CD4-positive, alpha-beta T cell treated with Interleukin-15 for 4 hours (primary cell): ENCODE results near the gene CARD19.
A peak's percentile ranks its signal among the peaks of the same experiment; 100 is the strongest.

Experiments used
- DNase-seq: peaks from one replicate; pipeline ENCODE4 v3.0.0-alpha.2; 2020; ENCODE audit warnings: low spot score

CARD19 gene

DNA sequence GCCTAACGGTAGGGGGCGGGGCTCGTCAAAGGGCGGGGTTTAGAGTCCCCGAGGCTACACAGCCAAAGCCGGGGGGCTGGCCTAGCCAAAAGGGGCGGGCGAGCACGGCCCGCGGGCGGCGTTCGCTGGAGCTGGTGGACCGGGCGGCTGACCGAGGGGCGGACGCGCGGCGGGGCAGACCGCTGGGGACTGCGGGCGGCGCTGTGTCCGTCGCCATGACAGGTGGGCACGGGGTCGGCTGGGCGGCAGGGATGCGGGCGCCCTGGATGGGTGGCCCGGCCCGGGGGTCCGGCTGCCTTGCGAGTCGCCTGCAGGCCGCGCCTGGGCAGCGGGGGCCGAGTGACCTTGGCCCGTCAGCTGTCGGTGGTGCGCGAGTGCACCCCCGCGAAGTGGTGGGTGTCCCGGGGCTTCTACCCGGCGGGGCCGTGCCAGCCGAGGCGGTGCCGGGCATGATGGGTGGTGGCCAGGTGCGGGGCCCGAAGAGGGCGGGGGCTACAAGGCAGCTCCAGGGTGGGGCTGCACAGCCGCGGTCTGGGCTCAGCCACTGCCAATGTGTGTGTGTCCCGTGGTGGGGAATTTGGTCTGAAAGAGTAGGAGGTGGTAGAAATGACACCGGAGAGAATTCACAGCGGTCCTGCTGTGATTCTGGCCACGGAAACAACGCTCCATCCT lies at the start of gene CARD19:
TSS of gene CARD19 (plus strand) at position 87 of the 672 bp plus-strand sequence. CDS start at position 216, 129 bp downstream.
- peak; percentile 37 for DNase-seq

DNA sequence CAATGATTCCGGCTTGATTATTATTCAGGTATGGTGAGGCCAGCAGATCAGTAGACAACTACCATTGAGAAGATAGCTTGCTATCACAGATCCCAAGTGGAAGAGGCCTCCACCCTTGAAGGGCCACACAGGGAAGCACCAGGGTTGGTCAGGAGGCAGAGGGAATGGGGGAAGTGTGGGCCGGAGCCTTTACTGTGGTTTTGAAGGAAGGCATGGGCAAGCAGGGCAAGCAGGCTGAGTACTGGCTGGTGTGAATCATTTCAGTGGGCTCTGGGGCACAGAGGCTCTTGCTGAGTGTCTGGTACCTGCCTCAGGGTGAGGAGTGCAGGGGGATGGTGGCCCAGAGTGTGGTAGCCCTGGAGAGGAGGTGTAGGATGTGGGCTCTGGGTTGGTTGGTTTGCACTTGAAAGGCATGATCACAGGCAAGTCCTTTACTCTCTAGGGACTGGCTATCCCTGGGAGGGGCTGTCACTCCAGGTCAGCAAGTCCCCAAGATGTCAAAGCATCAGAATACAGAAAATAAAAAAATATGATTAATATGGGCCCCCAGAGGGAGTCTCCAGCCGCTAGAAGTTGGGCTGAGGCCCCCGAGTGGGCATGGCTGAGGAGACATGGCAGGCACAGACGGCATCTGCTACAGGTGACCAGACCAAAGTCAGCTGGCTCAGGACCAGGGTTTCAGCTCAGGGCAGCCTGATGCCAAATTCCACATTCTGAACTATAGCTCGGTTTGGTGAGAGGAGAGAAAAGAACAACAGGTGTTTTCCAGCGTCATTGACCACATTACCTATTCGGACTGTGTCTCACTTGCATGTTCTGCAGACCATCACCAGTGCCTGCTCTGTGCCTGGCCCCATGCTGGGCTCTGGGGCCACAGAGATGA lies 47.2 kb upstream of the CARD19 start:
- no peak for DNase-seq

- DNase-seq = no peak
These were observed 46.5 kb upstream of the CARD19 start for GRCh38 chr9:93049491-93049890.

DNA sequence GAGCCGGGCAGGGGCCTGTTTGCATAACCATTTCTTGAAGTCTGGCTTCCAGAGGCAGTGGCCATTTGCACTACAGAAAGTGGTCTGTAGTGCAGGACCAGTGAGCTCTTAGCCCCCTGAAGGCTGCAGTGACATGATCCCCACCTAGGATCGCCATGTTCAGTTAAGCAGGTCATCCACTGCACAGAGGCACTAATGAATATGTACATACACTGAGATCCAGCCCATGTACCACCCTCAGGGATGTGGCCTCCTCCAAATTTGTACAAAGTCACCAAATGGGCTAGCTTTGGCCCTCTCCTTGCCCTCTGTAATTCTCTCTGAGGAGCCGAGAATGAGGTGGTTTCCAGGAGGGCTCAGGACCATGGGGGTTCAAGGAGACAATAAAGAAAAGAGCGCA lies 45.8 kb upstream of the CARD19 start:
- no peak for DNase-seq

- no peak for DNase-seq
These were observed 44.3 kb upstream of the CARD19 start for GRCh38 chr9:93051680-93052089.

DNA sequence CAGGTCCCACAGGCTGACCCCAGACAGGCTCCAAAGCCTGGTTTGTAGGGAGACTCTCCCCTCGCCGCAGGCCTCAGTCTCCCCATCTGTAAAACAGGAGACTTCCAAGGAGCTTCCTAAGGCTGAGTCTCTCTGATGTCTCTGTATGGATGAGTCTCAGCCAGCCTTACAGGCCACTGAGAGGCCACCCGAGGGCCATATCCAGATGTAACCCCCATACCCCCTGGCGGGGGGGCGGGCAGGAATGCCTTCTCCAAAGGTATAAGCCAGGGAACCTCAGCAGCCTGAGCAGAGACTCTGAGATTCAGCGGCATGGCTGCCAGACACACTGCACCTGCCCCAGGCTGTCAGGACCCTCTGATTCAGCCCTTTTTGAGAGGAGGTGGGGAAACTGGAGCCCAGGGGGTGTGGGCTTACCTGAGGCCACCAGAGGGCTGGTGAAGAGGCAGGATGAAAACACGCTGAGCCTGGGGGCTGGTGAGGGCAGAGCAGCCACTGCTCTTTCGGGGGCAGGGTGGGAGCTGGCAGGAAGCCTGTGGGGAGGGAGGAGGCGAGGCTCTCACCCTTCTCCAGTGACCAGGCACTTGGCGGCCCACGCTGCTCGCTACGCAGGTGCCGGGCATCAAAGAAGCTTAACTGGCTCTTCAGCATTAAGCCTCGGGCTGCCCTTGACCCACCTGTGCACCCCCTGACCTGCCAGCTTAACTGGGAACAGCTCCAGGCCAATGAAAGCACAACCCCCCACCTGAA lies 43.1 kb upstream of the CARD19 start:
- no peak for DNase-seq

GRCh38 chr9:93053781-93054331 lies 42.2 kb upstream of the CARD19 start:
- DNase-seq = no peak

GRCh38 chr9:93054758-93055704 lies 41.0 kb upstream of the CARD19 start:
- no peak for DNase-seq

DNA sequence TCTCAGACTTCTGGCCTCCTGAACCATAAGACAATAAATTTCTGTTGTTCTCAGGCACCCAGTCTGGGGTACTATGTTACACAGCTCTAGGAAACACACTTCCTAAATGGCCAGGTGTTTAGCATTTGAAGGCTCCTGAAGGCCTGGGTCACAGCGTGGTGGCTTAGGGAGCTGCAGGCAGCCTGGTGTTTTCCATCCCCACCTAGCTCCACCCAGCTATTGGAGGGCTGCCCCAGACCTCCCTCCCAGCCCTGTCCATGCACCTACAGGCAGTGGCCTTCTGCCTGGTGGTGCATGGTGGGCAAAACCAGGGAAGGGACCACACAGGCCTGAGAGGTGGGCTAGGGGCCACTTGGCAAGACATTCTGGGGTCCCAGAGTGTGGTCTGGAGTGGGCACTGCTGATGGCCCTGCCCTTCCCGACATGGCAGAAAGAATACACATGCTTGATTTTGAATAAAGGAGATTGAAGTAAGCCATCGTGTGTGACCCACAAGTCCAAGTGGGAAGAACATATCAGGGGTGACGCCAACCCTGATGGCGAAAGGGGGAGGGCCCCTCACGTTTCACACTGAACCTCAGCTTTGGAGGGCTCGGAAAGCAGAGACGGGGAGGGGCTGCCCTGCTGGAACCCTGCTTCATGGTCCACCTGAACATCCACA lies 38.8 kb upstream of the CARD19 start:
- DNase-seq = no peak

DNA sequence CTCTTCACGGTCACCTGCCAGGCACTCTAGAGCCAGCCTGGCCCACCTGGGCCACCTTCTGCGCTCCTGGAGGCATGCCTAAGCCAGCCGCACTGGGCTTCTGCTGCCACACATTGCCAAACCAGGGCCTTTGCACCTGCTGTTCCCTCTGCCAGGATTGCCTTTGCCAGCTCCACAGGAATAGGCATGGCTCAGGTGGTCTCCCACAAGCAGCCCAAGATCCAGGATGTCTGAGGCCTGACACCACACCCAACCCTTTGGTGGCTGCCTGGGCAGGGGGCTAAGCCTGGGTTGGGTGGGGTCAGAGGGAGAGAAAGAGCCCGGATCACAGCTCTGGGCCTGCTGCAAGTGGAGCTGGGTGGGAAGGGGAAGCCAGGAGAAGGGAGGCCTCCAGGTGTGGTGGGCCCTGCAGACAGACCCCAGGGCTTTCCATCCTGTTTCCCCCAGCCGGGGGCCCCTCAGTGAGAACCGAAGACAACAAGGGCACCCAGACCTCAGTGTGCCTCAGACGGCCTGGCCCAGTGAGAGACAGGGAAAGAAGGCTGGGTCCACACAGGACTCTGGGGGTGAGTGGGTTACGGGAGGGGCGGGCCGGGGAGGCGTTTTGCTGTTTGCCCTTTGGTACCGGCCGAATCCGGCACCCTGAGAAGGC lies 38.2 kb upstream of the CARD19 start:
- DNase-seq = no peak

- DNase-seq = peak; percentile 63
These were observed 37.5 kb upstream of the CARD19 start, which contains the start of gene SUSD3 for GRCh38 chr9:93058355-93059010. SUSD3 (plus strand) TSS chr9:93058701; CDS start chr9:93058743, 42 bp downstream.

GRCh38 chr9:93059011-93059714 lies 36.9 kb upstream of the CARD19 start:
- DNase-seq = no peak

DNA sequence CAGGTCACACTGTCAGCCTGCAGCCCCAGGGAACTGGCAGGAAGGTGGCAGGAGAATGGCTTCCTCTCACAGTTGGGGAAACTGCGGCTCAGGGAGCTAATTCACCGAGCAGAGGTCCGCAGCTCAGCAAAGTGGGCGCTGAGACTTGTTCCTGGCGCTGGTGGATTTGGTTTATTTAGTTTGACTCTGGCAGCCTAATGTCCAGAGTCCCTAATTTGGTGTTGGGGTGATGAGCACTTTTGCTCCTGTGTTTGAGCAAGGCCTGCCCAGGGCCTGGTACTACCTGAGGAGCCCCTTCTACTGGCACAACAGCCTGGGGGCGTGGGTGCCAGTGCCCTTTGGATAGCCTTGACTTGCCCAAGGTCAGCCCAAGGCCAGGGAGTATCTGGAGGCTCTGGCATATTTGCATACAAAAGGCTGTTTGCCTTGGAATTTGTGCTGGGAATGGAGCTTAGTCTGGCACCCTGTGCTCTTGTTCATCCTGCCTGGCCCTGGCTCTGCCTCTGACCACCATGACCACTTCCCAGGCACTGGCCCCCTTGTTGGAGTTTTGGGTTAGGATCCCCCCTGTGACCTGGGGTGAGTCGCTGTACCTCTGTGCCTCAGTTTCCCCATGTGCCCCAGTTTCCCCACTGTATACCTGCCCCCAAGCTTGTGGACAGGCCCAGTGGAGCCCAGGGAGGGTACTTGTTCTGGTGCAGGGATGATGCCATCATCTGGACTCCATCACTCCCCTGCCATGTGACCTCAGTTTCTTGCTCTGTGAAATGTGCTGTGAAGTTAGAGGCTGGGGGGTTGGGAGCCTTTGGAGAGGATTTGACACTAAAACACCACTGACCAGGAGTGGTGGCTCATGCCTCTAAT lies 36.1 kb upstream of the CARD19 start:
- no peak for DNase-seq

GRCh38 chr9:93060746-93061259 lies 35.2 kb upstream of the CARD19 start:
- DNase-seq = no peak

GRCh38 chr9:93061260-93061751 lies 34.7 kb upstream of the CARD19 start:
- DNase-seq = no peak

DNA sequence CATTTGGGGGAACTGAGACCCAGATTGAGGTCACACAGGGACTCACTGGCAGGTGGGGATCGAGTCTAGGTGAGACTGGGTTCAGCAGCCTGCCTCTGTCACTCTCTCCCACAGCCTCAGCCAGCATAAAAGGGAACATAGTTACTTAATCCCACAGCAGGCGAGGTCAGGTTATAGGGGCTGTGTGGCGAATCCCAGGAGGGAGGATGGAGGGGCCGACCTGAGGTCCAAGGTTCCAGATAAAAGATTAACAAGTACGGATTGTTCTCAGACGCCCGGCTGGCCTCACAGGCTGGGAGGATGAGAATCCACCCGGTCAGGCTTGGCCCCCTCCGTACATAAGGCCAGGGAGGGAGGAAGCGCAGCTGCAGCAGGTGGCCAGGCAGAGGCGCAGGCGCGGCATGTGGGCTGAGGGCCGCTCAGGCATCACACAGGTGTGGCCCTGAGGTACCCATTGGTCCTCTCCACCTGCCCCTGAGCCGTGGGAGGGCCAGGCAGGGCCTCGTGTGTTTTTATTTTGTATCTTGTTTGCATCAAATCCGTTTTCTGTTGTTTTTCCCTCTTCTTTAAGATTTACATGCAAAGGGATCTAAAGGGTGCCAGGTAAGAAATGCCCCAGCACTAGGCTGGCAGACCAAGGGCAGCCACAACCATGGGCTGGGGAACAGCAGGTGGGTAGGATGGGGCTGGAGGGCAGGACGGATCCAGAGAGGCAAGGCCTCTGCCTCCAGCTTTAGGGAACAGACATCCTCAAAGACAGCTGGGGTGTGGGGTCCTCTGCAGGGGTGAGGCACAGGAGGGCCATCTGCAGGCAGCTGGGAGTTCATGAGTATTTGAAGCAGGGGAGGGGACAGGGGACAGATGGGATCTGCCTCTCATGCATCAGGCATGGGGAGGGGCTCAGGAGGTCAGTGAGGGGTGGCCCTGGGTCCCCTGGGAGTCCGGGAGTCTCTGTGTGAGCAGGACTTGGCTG lies 33.9 kb upstream of the CARD19 start:
- no peak for DNase-seq
